Vagina (tissue), 2 donors: ENCODE results near the gene INF2. TPM values are rescaled to one million over a fixed set of nuclear protein-coding genes. Genes with fewer than 3 reads are reported as not detected.
"Not testable (repeated sequence)": the region's sequence is repeated elsewhere in the genome, so short reads cannot be mapped to it uniquely, and the experiment has no call there.

Experiments
- DNase-seq, 2 donors: peaks; one replicate each; pipeline ENCODE4 v3.0.0-alpha.2; 2017; ENCODE audit errors: extremely low spot score in 2 of 2
- H3K27ac ChIP-seq: fragments of 200-600 bp; sonication (generic); one replicate; pipeline ENCODE4 v1.5.1; 2019
- H3K27me3 ChIP-seq: fragments of 200-600 bp; sonication (generic); one replicate; pipeline ENCODE4 v1.5.1; 2019
- H3K36me3 ChIP-seq, 2 donors: fragments of 200-600 bp; sonication (generic); one replicate each; pipeline ENCODE4 v1.5.1; 2017 to 2019
- H3K4me1 ChIP-seq: fragments of 200-600 bp; sonication (generic); one replicate; pipeline ENCODE4 v1.5.1; 2019
- H3K4me3 ChIP-seq, 2 donors: fragments of 200-600 bp; sonication (generic); 1 replicate in 1 of 2; 2 replicates in 1 of 2; pipeline ENCODE4 v1.5.1; 2016 to 2019
- H3K9me3 ChIP-seq: fragments of 200-600 bp; sonication (generic); one replicate; pipeline ENCODE4 v1.5.1; 2019
- POLR2A ChIP-seq, 2 donors: fragments of 450-650 bp; IDR thresholded peaks; one replicate each; pipeline ENCODE4 v1.6.1; 2017; ENCODE audit warnings: antibody characterized with exemption in 2 of 2, mild to moderate bottlenecking in 2 of 2, moderate library complexity in 2 of 2
- POLR2AphosphoS5 ChIP-seq, 2 donors: sonication (generic); formaldehyde crosslinking; IDR thresholded peaks; one replicate each; pipeline ENCODE4 v1.9.0; 2017; ENCODE audit warnings: antibody characterized with exemption in 2 of 2, mild to moderate bottlenecking in 2 of 2, low read depth in 1 of 2; ENCODE audit not compliant: insufficient read depth in 1 of 2
- intact Hi-C: fragments of 100-400 bp; cut with DNase I; formaldehyde crosslinking; loops from one replicate; pipeline ENCODE4 v1.15.1; 2023
- total RNA-seq: library from RNA; depleted of rRNA; stranded (reverse); fragments of >200 nt; gene quantifications from one replicate; pipeline ENCODE4 v1.2.3, GENCODE V29; 2016
- TF ChIP-seq, protein P1 (sequence below), 3 experiments: fragments of 450-650 bp in 2 of 3; fragments of 200-600 bp in 1 of 3; sonication (generic) in 1 of 3; IDR thresholded peaks; one replicate each; pipeline ENCODE4 v1.5.1; 2017 to 2019; ENCODE audit warnings: antibody characterized with exemption in 3 of 3, mild to moderate bottlenecking in 2 of 3, moderate library complexity in 2 of 3

Gene INF2
- total RNA-seq, 1 donor from 2014 or later: 49.1 TPM

DNA sequence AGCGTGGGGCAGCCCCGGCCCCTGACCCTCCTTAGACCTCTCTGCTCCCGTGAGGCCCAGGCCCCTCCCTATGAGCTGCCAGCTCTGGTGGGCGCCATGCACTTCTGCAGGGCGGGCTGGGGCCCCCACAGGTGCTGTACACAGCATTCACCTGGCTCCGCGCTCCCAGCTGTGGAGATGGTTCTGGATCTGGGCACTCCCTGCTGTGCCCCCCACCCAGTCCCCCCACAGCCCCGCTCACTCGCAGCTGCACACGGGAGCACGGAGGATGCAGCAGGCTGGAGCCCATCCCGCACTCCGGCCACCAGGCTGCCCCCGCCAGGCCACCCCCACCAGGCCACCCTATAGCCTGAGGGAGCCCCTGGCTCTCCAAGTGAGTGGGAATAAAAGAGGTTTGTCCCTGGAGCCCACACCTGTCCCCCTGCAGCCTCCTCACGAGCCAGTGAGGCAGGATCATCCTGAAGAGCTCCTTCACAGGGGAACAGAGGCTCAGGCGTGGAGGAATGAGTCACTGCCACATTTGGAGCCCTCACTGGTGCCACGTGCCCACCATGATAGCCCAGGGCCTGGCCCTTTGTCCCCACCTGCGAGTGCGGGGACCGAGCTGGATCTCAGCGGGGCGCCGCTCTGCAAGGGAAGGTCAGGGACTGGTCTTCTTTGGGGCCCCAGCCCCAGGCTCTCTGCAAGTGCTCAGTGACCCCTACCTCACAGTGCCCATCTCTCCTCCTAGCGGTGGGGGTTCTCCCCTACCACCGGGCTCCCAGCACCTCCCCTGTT is 36.5 kb downstream of the INF2 start:
- intact Hi-C loops: no loop called here
- no peak overlapping the region for H3K27ac ChIP-seq
- no peaks in the 10 kb centered on the region for H3K36me3 ChIP-seq
- peaks cover 40% of the 10 kb centered on the region for H3K4me1 ChIP-seq
- TF ChIP-seq POLR2A (IDR thresholded peaks at IDR 0.05) (no peak), POLR2AphosphoS5 (IDR thresholded peaks at IDR 0.05; ENCODE audit: insufficient read depth in 1 of 2, low read depth in 1 of 2) (no peak)
- TF ChIP-seq, protein P1, sequence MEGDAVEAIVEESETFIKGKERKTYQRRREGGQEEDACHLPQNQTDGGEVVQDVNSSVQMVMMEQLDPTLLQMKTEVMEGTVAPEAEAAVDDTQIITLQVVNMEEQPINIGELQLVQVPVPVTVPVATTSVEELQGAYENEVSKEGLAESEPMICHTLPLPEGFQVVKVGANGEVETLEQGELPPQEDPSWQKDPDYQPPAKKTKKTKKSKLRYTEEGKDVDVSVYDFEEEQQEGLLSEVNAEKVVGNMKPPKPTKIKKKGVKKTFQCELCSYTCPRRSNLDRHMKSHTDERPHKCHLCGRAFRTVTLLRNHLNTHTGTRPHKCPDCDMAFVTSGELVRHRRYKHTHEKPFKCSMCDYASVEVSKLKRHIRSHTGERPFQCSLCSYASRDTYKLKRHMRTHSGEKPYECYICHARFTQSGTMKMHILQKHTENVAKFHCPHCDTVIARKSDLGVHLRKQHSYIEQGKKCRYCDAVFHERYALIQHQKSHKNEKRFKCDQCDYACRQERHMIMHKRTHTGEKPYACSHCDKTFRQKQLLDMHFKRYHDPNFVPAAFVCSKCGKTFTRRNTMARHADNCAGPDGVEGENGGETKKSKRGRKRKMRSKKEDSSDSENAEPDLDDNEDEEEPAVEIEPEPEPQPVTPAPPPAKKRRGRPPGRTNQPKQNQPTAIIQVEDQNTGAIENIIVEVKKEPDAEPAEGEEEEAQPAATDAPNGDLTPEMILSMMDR (IDR thresholded peaks at IDR 0.05): no peak
- no peak for DNase-seq
- H3K9me3 ChIP-seq: no peaks in the 10 kb centered on the region
- no peaks in the 10 kb centered on the region for H3K27me3 ChIP-seq
- H3K4me3 ChIP-seq: no peak overlapping the region

DNA sequence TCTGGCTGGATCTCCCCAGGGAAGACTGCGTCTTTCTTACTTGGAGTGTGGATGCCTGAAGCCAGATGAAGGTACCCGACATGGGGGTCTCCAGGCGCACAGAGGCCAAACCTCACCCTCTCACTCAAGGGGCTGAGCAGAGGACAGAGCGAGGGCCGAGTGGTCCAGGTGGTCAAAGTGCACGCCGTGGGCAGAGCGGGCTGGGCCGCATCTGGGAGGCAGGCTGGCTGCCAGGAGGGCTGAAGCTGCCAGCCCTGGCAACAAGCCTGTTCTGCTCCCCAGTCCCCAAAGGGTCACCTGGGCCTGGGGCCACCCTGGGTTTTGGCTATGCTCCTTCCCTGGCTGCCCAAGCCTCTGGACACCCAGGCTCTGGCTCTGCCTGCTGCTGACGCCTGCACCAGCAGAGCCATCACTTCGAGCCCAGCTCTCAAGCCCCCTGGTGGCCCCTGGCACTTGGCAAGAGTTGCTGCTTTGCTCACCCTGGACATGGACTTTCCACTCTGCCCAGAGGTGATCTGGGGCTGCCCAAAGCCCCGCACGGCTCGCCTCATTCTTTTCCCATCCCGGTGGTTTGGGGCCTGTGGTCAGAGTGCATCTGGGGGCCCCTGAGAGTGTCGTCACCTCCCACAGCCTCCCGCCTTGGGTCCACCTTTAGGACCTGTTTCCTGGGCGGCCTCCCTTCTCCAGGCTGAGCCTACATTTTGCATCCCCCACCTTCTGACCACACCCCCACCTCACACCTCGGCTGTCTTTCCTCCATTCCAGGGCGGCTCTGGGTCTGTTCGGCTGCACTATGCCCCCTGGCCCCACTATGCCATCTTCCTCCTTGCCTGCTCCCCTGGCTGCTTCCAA is 37.4 kb downstream of the INF2 start:
- Histone ChIP-seq H3K27me3 (no peaks in the 10 kb centered on the region), H3K4me1 (peaks cover 40% of the 10 kb centered on the region), H3K36me3 (no peaks in the 10 kb centered on the region), H3K27ac (no peak overlapping the region), H3K4me3 (no peak overlapping the region), H3K9me3 (no peaks in the 10 kb centered on the region)
- TF ChIP-seq POLR2AphosphoS5 (IDR thresholded peaks at IDR 0.05; ENCODE audit: insufficient read depth in 1 of 2, low read depth in 1 of 2): no peak
- no peak for TF ChIP-seq POLR2A (IDR thresholded peaks at IDR 0.05)
- TF ChIP-seq, protein P1 (IDR thresholded peaks at IDR 0.05): no peak
- no peak for DNase-seq
- intact Hi-C loops: no loop called here

DNA sequence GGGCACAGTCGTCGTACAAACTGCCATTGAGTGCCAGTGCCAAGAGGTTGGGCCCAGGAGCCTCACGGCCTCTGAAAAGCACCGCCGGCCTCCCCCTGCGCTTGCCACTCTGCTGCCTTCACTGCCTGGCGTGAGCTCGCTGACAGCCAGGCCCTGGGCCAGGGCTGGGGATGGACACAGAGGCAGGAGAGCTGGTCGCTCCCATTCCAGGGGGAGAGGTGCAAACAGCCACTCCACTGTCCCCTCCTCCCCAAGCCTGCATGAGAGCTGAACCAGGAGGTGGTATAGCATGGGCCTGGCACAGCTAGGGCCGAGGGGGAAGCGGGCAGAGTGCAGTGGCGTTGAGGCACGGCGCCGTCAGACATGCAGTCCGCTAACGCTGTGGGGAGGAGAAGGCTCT is 39.2 kb downstream of the INF2 start:
- intact Hi-C loops: no loop called here
- Histone ChIP-seq H3K9me3 (no peaks in the 10 kb centered on the region), H3K4me3 (no peak overlapping the region), H3K27ac (no peak overlapping the region), H3K27me3 (no peaks in the 10 kb centered on the region), H3K4me1 (peaks cover 39% of the 10 kb centered on the region), H3K36me3 (no peaks in the 10 kb centered on the region)
- DNase-seq: no peak
- TF ChIP-seq POLR2A (IDR thresholded peaks at IDR 0.05) (no peak), POLR2AphosphoS5 (IDR thresholded peaks at IDR 0.05; ENCODE audit: insufficient read depth in 1 of 2, low read depth in 1 of 2) (no peak)
- TF ChIP-seq, protein P1 (IDR thresholded peaks at IDR 0.05): no peak

DNA sequence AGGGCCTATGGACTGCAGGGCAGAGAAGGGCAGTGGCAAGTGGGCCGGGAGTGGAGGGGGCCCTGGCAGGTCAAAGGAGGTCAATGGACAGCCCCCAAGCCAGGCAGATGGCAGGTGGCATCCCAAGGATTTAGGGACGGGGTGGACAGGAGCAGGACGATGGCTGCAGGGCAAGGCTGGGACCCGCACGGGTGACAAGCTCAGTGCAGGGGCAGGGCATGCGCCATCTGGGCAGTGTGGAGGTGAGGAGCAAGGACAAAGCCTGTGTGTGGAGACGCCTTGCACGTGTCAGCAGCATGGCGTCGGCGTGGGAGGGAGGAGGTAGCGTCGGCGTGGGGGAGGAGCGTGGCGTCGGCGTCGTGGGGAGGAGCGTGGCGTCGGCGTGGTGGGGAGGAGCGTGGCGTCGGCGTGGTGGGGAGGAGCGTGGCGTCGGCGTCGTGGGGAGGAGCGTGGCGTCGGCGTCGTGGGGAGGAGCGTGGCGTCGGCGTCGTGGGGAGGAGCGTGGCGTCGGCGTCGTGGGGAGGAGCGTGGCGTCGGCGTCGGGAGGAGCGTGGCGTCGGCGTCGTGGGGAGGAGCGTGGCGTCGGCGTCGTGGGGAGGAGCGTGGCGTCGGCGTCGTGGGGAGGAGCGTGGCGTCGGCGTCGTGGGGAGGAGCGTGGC is 39.9 kb downstream of the INF2 start:
- H3K27ac ChIP-seq, H3K4me3 ChIP-seq, H3K9me3 ChIP-seq, H3K36me3 ChIP-seq, DNase-seq, intact Hi-C loops, H3K27me3 ChIP-seq: not testable (repeated sequence)
- H3K4me1 ChIP-seq: peaks cover 40% of the 10 kb centered on the region

DNA sequence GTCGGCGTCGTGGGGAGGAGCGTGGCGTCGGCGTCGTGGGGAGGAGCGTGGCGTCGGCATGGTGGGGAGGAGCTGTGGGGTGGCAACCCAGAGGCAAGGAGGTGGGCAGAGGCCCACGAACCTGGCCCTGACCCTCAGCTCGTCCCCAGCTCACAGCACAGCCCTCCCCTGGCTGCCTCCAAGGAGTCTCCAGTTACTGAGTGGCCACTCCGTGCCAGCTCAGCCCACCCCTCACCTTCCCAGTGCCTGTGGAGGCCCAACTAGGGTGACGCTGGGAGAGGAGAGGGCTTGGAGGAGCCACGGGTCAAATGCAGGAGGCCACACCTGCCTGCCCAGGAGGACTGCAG is 40.4 kb downstream of the INF2 start:
- H3K27me3 ChIP-seq: no peaks in the 10 kb centered on the region
- DNase-seq: no peak
- H3K4me1 ChIP-seq: peaks cover 40% of the 10 kb centered on the region
- H3K4me3 ChIP-seq: no peak overlapping the region
- no peak overlapping the region for H3K27ac ChIP-seq
- intact Hi-C loops: no loop called here
- no peaks in the 10 kb centered on the region for H3K36me3 ChIP-seq
- no peaks in the 10 kb centered on the region for H3K9me3 ChIP-seq
- TF ChIP-seq POLR2AphosphoS5 (IDR thresholded peaks at IDR 0.05; ENCODE audit: insufficient read depth in 1 of 2, low read depth in 1 of 2): no peak
- no peak for TF ChIP-seq POLR2A (IDR thresholded peaks at IDR 0.05)
- TF ChIP-seq, protein P1 (IDR thresholded peaks at IDR 0.05): no peak
